SH-SY5Y (cell line): ENCODE results near the gene SHFL.

Source experiments
- GATA2 ChIP-seq: IDR thresholded peaks from 2 replicates; pipeline ENCODE4 v1.6.1; 2011; ENCODE audit warnings: mild to moderate bottlenecking, low read depth, low read length
- GATA3 ChIP-seq: IDR thresholded peaks from 2 replicates; pipeline ENCODE4 v1.6.1; 2011; ENCODE audit warnings: low read depth, mild to moderate bottlenecking, low read length, moderate library complexity

- TF ChIP-seq GATA2 (no peak), GATA3 (no peak)
These were observed 49.5 kb upstream of the SHFL start for GRCh38 chr19:10036601-10037071.
